ENCODE results near the gene NMT1.

The NMT1 gene

GRCh38 chr17:45022655-45023339 is 38.3 kb upstream of the NMT1 start:
- Histone ChIP-seq H3K4me1 (peaks cover 44% of the 10 kb centered on the region), H3K9me3 (no peaks in the 10 kb centered on the region), H3K4me3 (ENCODE audit: low read depth, low read length) (no peak overlapping the region), H3K27me3 (no peaks in the 10 kb centered on the region), H3K36me3 (no peaks in the 10 kb centered on the region)
- no peak for TF ChIP-seq CTCF (IDR thresholded peaks at IDR 0.05; ENCODE audit: low read depth, low read length)
- DNase-seq, result peak; percentile 58

- peaks cover 20% of the 10 kb centered on the region for H3K36me3 ChIP-seq
- H3K4me3 ChIP-seq (ENCODE audit: low read depth, low read length), result no peak overlapping the region
- H3K9me3 ChIP-seq, result no peaks in the 10 kb centered on the region
- H3K27me3 ChIP-seq, result no peaks in the 10 kb centered on the region
- TF ChIP-seq CTCF (IDR thresholded peaks at IDR 0.05; ENCODE audit: low read depth, low read length), result no peak
- H3K4me1 ChIP-seq, result peaks cover 28% of the 10 kb centered on the region
- no peak for DNase-seq
Observed at GRCh38 chr17:45029096-45029495, 32.0 kb upstream of the NMT1 start.

- Histone ChIP-seq H3K9me3 (no peaks in the 10 kb centered on the region), H3K27me3 (no peaks in the 10 kb centered on the region), H3K4me1 (peaks cover 28% of the 10 kb centered on the region), H3K36me3 (peaks cover 21% of the 10 kb centered on the region), H3K4me3 (ENCODE audit: low read depth, low read length) (no peak overlapping the region)
- DNase-seq, result no peak
- no peak for TF ChIP-seq CTCF (IDR thresholded peaks at IDR 0.05; ENCODE audit: low read depth, low read length)
Observed at GRCh38 chr17:45029758-45030423, 31.2 kb upstream of the NMT1 start.

- TF ChIP-seq CTCF (IDR thresholded peaks at IDR 0.05; ENCODE audit: low read depth, low read length), result no peak
- peaks cover 21% of the 10 kb centered on the region for H3K36me3 ChIP-seq
- no peak overlapping the region for H3K4me3 ChIP-seq (ENCODE audit: low read depth, low read length)
Observed at GRCh38 chr17:45030733-45031132, 30.4 kb upstream of the NMT1 start.

GRCh38 chr17:45031231-45032173 is 29.6 kb upstream of the NMT1 start:
- Histone ChIP-seq H3K9me3 (no peaks in the 10 kb centered on the region), H3K4me3 (ENCODE audit: low read depth, low read length) (peak overlapping the region; percentile 10; the same call in 1 of the 2 replicates), H3K27me3 (no peaks in the 10 kb centered on the region), H3K36me3 (peaks cover 21% of the 10 kb centered on the region), H3K4me1 (peaks cover 28% of the 10 kb centered on the region)
- TF ChIP-seq CTCF (IDR thresholded peaks at IDR 0.05; ENCODE audit: low read depth, low read length), result peak; percentile 9
- peak; percentile 87 for DNase-seq

More at GRCh38 chr17:45030733-45031132, 30.4 kb upstream of the NMT1 start:
- H3K27me3 ChIP-seq, result no peaks in the 10 kb centered on the region
- no peak for DNase-seq
- H3K4me1 ChIP-seq, result peaks cover 28% of the 10 kb centered on the region
- H3K9me3 ChIP-seq, result no peaks in the 10 kb centered on the region

All from BE2C (cell line).